ENCODE measurements around the gene PIK3AP1. TPM values are rescaled to one million over a fixed set of nuclear protein-coding genes. Genes with fewer than 3 reads are reported as not detected.

Gene PIK3AP1
- total and polyA plus RNA-seq, 2 of the 13 experiments (the other 11 are each of a cell fraction or from before 2014, with no cell fraction given), result 3.6 to 13.8 TPM

- TF ChIP-seq ZSCAN20 (CRISPR knock-in tag; IDR thresholded peaks at IDR 0.05; ENCODE audit: borderline replicate concordance), result 0 out of 2 replicates have a peak, but pooled peaks have one; percentile 30
- TF ChIP-seq ZNF431 (CRISPR knock-in tag; IDR thresholded peaks at IDR 0.05; ENCODE audit: borderline replicate concordance, low read depth), result peak; percentile 57; the same call in 1 of the 2 replicates
- TF ChIP-seq SKI (IDR thresholded peaks at IDR 0.05; ENCODE audit: partially characterized antibody), result peak; percentile 70
- peak; percentile 44; the same call in 1 of the 2 replicates for TF ChIP-seq ZBTB7A (CRISPR knock-in tag; IDR thresholded peaks at IDR 0.05)
- TF ChIP-seq SALL2 (CRISPR knock-in tag; IDR thresholded peaks at IDR 0.05), result peak; percentile 20; the same call in 1 of the 2 replicates
- TF ChIP-seq PCBP1 (IDR thresholded peaks at IDR 0.05; ENCODE audit: borderline replicate concordance, low read depth, low read length), result 0 out of 2 replicates have a peak, but pooled peaks have one; percentile 61
- no peak for TF ChIP-seq HNF4G (IDR thresholded peaks at IDR 0.05; ENCODE audit: borderline replicate concordance, low read depth, low read length)
- TF ChIP-seq HNF4G (CRISPR knock-in tag; IDR thresholded peaks at IDR 0.05; ENCODE audit: borderline replicate concordance, low read depth), result peak; percentile 48; the same call in 1 of the 2 replicates
- TF ChIP-seq ZBED4 (CRISPR knock-in tag; IDR thresholded peaks at IDR 0.05; ENCODE audit: borderline replicate concordance), result peak; percentile 54; the same call in 1 of the 2 replicates
- peak; percentile 61 for TF ChIP-seq BORCS8-MEF2B (CRISPR knock-in tag; IDR thresholded peaks at IDR 0.05)
- peak; percentile 35; the same call in 1 of the 2 replicates for TF ChIP-seq IRF9 (CRISPR knock-in tag; IDR thresholded peaks at IDR 0.05; ENCODE audit: borderline replicate concordance)
- TF ChIP-seq RFX3 (CRISPR knock-in tag; IDR thresholded peaks at IDR 0.05), result no peak
- TF ChIP-seq IRF1 (CRISPR knock-in tag; IDR thresholded peaks at IDR 0.05; ENCODE audit: low read depth), result peak; percentile 57; the same call in 1 of the 2 replicates
- 0 out of 2 replicates have a peak, but pooled peaks have one; percentile 31 for TF ChIP-seq ZNF580 (CRISPR knock-in tag; IDR thresholded peaks at IDR 0.05; ENCODE audit: borderline replicate concordance, low read depth)
- TF ChIP-seq SPEN (CRISPR knock-in tag; IDR thresholded peaks at IDR 0.05; ENCODE audit: low read depth), result peak; percentile 81
- peak; percentile 64; the same call in 1 of the 2 replicates for TF ChIP-seq POLR2G (IDR thresholded peaks at IDR 0.05; ENCODE audit: low read depth, low read length)
- no peak for TF ChIP-seq NFYB (CRISPR knock-in tag; IDR thresholded peaks at IDR 0.05)
- 0 out of 2 replicates have a peak, but pooled peaks have one; percentile 41 for TF ChIP-seq ZNF230 (CRISPR knock-in tag; IDR thresholded peaks at IDR 0.05)
- TF ChIP-seq POGZ (CRISPR knock-in tag; IDR thresholded peaks at IDR 0.05), result peak; percentile 7; the same call in 1 of the 2 replicates
- TF ChIP-seq ZBTB14 (CRISPR knock-in tag; IDR thresholded peaks at IDR 0.05), result 0 out of 2 replicates have a peak, but pooled peaks have one; percentile 14
- TF ChIP-seq BHLHE40 (IDR thresholded peaks at IDR 0.05; ENCODE audit: low read length), result peak; percentile 77
These were observed 133.7 kb downstream of the PIK3AP1 start, which contains the start of gene TM9SF3 (continued) for GRCh38 chr10:96586419-96587263.
